Measurements from ENCODE around the gene TLL2. TPM values are rescaled to one million over a fixed set of nuclear protein-coding genes. Genes with fewer than 3 reads are reported as not detected.

TLL2 gene
- total and polyA plus RNA-seq, 2 of the 4 experiments (the other 2 are of a cell fraction), result under 0.01 to 0.05 TPM

GRCh38 chr10:96416643-96417042 lies 97.1 kb downstream of the TLL2 start:
- intact Hi-C loops (cut with micrococcal nuclease) (no loop called here), in situ Hi-C loops (cut with MboI; ENCODE audit: low sequenced_read_pairs) (no loop called here), dilution Hi-C loops (cut with HindIII; ENCODE audit: low sequenced_read_pairs, unreplicated experiment) (no loop called here)
- H4K91ac ChIP-seq (ENCODE audit: insufficient read depth, low read depth, low read length), result no peak overlapping the region
- no peak overlapping the region for H3K4ac ChIP-seq (ENCODE audit: low read depth, low read length)
- no peak overlapping the region for H3K9ac ChIP-seq (ENCODE audit: low read depth, low read length)
- H3K4me1 ChIP-seq (ENCODE audit: control insufficient read depth, insufficient read depth, low read length), result no peaks in the 10 kb centered on the region
- H3K14ac ChIP-seq (replicated peaks; ENCODE audit: low read depth, low read length), result no peak overlapping the region
- H3K4me3 ChIP-seq (ENCODE audit: insufficient read depth, low read depth, low read length), result no peak overlapping the region
- WGBS, 2 experiments (ENCODE audit: extremely low coverage in 2 of 2, insufficient read length in 1 of 2), result 8% methylated on average over 6 of the region's 7 CpGs; no CpG with 5 or more reads in 1 of the 2 experiments
- H2BK5ac ChIP-seq (ENCODE audit: low read depth, low read length, poor library complexity, severe bottlenecking), result no peak overlapping the region
- no peak overlapping the region for H2BK20ac ChIP-seq (ENCODE audit: low read depth, low read length)
- no peak overlapping the region for H2AK5ac ChIP-seq (ENCODE audit: low read depth, low read length)
- no peaks in the 10 kb centered on the region for H4K20me1 ChIP-seq (ENCODE audit: insufficient read depth, low read length)
- H3K4me2 ChIP-seq (ENCODE audit: low read depth, low read length), result no peak overlapping the region
- CTCF ChIA-PET, result no interaction called here
- H3K18ac ChIP-seq (ENCODE audit: low read depth, low read length), result no peak overlapping the region
- no TSS peak for BruUV-seq (replicated peaks)
- ATAC-seq (ENCODE audit: low read depth), result no peak; the same call in 1 of the 2 replicates
- no peak overlapping the region for H4K8ac ChIP-seq (ENCODE audit: low read depth in 2 of 2, low read length in 2 of 2)
- no peaks in the 10 kb centered on the region for H3K79me1 ChIP-seq (ENCODE audit: low read depth in 1 of 2, low read length in 2 of 2)
- DNase-seq, result no peak
- H3K36me3 ChIP-seq (ENCODE audit: control insufficient read depth, insufficient read depth, low read length), result no peaks in the 10 kb centered on the region
- H4K5ac ChIP-seq (ENCODE audit: low read depth, low read length), result no peak overlapping the region
- no peak overlapping the region for H3K56ac ChIP-seq (ENCODE audit: extremely low read depth, insufficient read depth, low read length)
- POLR2A ChIA-PET (ENCODE audit: unreplicated experiment), result no interaction called here
- H2BK120ac ChIP-seq (ENCODE audit: low read depth, low read length), result no peak overlapping the region
- H2AFZ ChIP-seq (replicated peaks; ENCODE audit: low read length, poor library complexity), result no peak overlapping the region
- no peaks in the 10 kb centered on the region for H3K9me3 ChIP-seq (ENCODE audit: control insufficient read depth, insufficient read depth, low read length)
- no peak overlapping the region for H3K23ac ChIP-seq (ENCODE audit: low read depth, low read length)
- no peak overlapping the region for H3K27ac ChIP-seq (ENCODE audit: insufficient read depth, low read length)
- H3K9me1 ChIP-seq (ENCODE audit: insufficient read depth, low read length), result no peaks in the 10 kb centered on the region
- no peak for TF ChIP-seq ELK1 (IDR thresholded peaks at IDR 0.05; ENCODE audit: borderline replicate concordance, low read depth, low read length)
- no peak for TF ChIP-seq RAD21 (IDR thresholded peaks at IDR 0.05; ENCODE audit: low read length)
- no peak for TF ChIP-seq MAZ (IDR thresholded peaks at IDR 0.05; ENCODE audit: borderline replicate concordance, low read depth, low read length)
- TF ChIP-seq USF2 (IDR thresholded peaks at IDR 0.05; ENCODE audit: low read depth, low read length), result no peak
- no peak for TF ChIP-seq NFE2L2 (IDR thresholded peaks at IDR 0.05; ENCODE audit: low read depth, low read length)
- TF ChIP-seq CTCF (conservative IDR thresholded peaks at IDR 0.05; ENCODE audit: low read depth, low read length), result no peak
- TF ChIP-seq CEBPB (IDR thresholded peaks at IDR 0.05; ENCODE audit: low read depth, low read length), result no peak
- no peak for TF ChIP-seq SMC3 (IDR thresholded peaks at IDR 0.05; ENCODE audit: low read depth, low read length)
- TF ChIP-seq MXI1 (IDR thresholded peaks at IDR 0.05; ENCODE audit: borderline replicate concordance, low read depth, low read length), result no peak
- TF ChIP-seq FOS (IDR thresholded peaks at IDR 0.05; ENCODE audit: low read depth, low read length), result no peak
- no peak for TF ChIP-seq BHLHE40 (IDR thresholded peaks at IDR 0.05; ENCODE audit: low read depth, low read length)
- TF ChIP-seq RCOR1 (IDR thresholded peaks at IDR 0.05; ENCODE audit: insufficient replicate concordance, low read length), result no peak
- TF ChIP-seq POLR2A (IDR thresholded peaks at IDR 0.05; ENCODE audit: low read depth, low read length), result no peak
- no peak for TF ChIP-seq CHD1 (IDR thresholded peaks at IDR 0.05; ENCODE audit: low read depth, low read length)
- TF ChIP-seq MAFK (IDR thresholded peaks at IDR 0.05; ENCODE audit: low read depth, low read length), result no peak
- no peak for TF ChIP-seq RFX5 (IDR thresholded peaks at IDR 0.05; ENCODE audit: low read depth, low read length)
- no peaks in the 10 kb centered on the region; the same call in none of the 2 replicates for H3K27me3 ChIP-seq (ENCODE audit: control insufficient read depth, insufficient read depth, low read length)
- H2BK15ac ChIP-seq (ENCODE audit: low read depth, low read length), result no peak overlapping the region
- H2AK9ac ChIP-seq (replicated peaks; ENCODE audit: low read depth, low read length, poor library complexity), result no peak overlapping the region
